Heart left ventricle (tissue), 13 donors: ENCODE measurements around the gene NPY4R2.
"Not testable (repeated sequence)": the region's sequence is repeated elsewhere in the genome, so short reads cannot be mapped to it uniquely, and the experiment has no call there.

Experiments
- POLR2A ChIP-seq, 2 donors: fragments of 450-650 bp; IDR thresholded peaks; one replicate each; pipeline ENCODE4 v1.6.1; 2017; ENCODE audit warnings: antibody characterized with exemption in 2 of 2, mild to moderate bottlenecking in 2 of 2, moderate library complexity in 2 of 2
- TF ChIP-seq, protein P1 (sequence below), 12 donors: fragments of 200-600 bp; sonication (generic) in 4 of 12; IDR thresholded peaks; one replicate each; pipeline versions ENCODE4 v1.5.0 to v1.8.0; 2018 to 2022; ENCODE audit warnings: antibody characterized with exemption in 12 of 12, mild to moderate bottlenecking in 5 of 12
- donor health status: ischemic (EF 13 %, LVEDD 7.1; RV severe dilation, severe dysfunction).
- donor health status: DM: no; HTN: yes; CAD: no.
- donor health status: DM: no; HTN: no; CAD: no.
- donor health status: ischemic (EF 25% LVEDD 6.9; RV normal size, moderate dysfunction).
- donor health status: ischemic (EF 25% LVEDD 5.7; RV mildly dilated, moderate dysfunction).
- donor health status: ischemic (EF 35%, LVEDD 5.7; RV mildly dilated, moderate dysfunction).
- donor health status: nonischemic (EF 11% LVEDD 7.7; RV severe dilation, severe dysfunction).
- donor health status: DM: yes; HTN: yes; CAD: no.
- donor health status: PGD.
- donor health status: ischemic (EF 29% LVEDD 5.4; RV normal size, mild dysfunction).
- donor health status: nonischemic (EF 23%, LVEDD 6.1; RV moderate dilation, normal function).

DNA sequence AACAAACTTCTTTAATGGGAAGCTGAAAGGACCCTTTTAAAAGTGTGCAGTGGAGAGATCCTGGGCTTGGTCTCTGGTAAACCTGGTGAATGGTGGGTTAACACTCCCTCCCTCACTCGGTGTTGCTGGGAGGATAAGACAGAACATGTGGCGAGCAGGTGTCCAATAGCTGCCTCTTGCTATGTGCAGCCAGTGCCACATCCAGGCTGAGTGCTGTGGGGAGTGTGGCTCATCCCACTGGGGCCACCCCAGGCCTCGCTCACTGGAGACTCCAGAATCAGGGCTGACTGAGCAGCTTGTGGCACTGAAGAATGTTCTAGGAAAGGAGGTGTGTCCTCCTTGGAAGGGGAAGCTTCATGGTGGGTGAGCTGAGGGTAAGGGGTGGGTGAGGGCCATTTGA, 51.6 kb downstream of the NPY4R2 start:
- not testable (repeated sequence) for TF ChIP-seq POLR2A (IDR thresholded peaks at IDR 0.05)
- TF ChIP-seq, protein P1, sequence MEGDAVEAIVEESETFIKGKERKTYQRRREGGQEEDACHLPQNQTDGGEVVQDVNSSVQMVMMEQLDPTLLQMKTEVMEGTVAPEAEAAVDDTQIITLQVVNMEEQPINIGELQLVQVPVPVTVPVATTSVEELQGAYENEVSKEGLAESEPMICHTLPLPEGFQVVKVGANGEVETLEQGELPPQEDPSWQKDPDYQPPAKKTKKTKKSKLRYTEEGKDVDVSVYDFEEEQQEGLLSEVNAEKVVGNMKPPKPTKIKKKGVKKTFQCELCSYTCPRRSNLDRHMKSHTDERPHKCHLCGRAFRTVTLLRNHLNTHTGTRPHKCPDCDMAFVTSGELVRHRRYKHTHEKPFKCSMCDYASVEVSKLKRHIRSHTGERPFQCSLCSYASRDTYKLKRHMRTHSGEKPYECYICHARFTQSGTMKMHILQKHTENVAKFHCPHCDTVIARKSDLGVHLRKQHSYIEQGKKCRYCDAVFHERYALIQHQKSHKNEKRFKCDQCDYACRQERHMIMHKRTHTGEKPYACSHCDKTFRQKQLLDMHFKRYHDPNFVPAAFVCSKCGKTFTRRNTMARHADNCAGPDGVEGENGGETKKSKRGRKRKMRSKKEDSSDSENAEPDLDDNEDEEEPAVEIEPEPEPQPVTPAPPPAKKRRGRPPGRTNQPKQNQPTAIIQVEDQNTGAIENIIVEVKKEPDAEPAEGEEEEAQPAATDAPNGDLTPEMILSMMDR (IDR thresholded peaks at IDR 0.05) = not testable (repeated sequence)
